Activated naive CD4-positive, alpha-beta T cell (primary cell): ENCODE results near the gene NFATC3.
"Not testable (repeated sequence)": the region's sequence is repeated elsewhere in the genome, so short reads cannot be mapped to it uniquely, and the experiment has no call there.

ENCODE experiments used
- DNase-seq, 4 experiments: peaks; one replicate each; lab custom pipeline; 2025; lab: John Stamatoyannopoulos, UW

Gene NFATC3

DNA sequence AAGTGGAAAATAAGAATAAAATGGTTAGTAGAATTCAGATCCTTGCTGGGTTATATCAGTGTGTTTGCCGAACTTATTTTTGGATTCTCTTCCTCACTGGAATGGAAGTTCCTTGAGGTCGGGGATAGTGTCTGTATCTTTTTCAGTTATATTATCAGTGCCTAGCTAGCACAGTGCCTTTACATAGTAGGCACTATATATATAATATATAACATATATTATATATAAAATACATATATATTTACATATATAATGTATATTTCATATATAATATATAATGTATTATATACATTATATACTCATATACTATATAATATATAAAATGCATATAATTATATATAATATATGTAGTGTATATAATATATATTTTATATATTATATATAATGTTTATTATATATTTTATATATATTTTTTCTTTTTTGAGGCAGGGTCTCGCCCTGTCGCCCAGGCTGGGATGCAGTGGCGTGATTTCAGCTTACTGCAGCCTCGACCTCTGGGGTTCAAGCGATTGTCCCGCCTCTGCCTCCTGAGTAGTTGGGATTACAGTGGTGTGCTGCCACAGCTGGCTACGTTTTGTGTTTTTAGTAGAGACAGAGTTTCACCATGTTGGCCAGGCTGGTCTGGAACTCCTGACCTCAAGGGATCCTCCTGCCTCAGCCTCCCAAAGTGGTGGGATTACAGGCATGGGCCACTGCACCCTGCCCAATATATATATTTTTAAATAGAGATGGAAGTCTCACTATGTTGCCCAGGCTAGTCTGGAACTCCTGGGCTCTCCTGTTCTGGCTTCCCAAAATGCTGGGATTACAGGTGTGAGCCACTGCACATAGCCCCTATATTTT, 3.2 kb downstream of the NFATC3 start:
- DNase-seq = no peak

DNA sequence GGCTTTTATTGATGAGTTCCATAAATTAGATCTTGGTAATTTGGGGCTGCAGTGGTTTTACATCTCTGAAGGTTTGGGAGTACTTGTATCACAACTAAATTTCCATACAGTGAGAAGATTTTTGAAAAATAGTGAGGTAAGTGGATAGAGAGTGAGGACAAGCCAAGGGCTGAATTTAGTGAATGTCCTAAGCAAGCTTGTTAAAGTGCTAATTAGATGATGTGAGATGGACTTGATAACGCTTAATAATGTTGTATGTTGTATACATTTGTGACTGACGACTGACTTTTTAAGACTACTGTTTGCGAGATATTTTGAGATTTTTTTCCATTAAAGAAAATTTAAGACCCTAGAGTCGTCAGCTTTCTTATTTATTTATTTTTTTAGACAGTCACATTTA, 3.9 kb downstream of the NFATC3 start:
- DNase-seq = no peak

DNA sequence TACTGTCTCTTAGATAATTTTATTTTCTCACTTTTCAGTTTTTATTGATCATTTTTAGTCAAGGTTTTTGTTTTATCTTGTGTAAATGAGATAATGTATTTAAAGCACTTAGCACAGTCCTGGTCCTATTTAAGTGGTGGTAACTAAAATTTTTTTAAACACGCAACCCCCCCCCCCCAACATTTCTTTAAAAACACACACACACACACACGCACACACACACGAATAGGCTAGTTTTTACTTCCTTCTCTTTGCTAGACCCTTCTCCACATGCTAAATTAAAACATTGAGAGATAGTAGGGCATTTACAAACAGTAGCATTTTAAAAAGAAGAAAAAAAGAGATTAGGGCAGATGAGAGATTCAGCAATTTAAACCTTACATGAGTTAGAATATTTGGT, 5.0 kb downstream of the NFATC3 start:
- no peak for DNase-seq

DNA sequence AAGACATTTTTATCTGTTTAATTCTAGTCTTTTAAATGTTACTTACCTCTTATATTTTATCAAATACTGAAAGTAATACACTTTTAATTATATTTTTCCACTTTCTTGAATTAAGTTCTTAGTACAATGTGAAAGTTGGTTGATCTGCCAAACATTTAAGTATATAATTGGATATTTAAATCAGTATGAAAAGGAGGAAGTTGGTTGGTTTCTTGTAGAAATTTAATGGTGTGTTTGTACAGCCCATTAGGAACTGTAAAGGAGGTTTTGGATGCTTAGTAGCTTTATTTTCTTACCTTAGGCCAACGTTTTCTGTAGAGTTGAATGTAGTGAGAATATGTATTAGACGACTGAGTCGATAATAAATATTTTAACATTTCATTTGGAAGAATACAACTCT, 5.4 kb downstream of the NFATC3 start:
- DNase-seq = no peak

DNA sequence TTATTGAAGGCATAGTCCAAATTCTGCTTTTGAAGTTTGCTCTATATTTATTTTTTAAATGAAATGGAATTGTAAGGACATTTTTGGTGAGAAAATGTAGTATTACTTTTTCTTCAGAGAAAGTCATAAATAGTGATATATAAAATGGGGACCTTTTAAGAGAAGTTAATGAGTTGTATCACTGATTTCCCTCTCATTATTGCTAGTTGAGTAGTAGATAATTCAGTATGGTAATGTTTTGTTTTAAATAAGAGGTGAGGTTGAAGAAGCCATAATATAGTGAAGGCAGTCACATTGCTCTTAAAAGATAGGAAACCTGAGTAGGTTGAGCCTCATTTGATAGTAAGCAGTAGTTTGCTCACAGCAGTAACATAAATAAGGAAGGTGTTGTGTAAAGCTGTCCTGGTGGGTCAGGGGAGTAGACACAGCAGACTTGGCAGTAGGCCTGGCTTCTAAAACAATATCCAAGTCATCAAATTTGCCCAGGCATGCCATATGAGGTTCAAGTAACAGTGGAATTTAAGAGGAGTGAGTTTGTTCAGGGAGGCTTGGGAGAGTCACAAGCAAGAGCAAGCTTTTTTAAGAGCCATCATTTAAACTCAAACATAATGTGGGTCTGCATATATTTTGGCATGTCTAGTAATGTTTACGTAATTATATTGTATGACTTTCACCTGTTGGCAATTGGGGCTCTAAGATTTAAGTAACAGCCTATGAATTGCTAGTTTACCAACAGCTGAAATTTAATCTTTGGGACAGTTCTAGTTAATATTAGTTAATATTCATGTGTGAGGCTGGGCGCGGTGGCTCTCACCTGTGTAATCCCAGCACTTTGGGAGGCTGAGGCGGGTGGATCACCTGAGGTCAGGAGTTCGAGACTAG, 6.5 kb downstream of the NFATC3 start:
- DNase-seq = no peak

DNA sequence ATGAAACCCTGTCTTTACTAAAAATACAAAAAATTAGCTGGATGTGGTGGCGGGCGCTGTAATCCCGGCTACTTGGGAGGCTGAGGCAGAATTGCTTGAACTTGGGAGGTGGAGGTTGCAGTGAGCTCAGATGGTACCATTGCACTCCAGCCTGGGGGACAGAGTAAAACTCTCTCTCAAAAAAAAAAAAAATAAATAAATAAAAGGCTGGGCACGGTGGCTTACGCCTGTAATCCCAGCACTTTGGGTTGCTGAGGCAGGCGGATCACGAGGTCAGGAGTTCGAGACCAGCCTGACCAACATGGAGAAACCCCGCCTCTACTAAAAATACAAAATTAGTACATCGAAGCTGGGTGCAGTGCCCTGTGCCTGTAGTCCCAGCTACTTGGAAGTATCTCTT, 7.1 kb downstream of the NFATC3 start:
- not testable (repeated sequence) for DNase-seq

DNA sequence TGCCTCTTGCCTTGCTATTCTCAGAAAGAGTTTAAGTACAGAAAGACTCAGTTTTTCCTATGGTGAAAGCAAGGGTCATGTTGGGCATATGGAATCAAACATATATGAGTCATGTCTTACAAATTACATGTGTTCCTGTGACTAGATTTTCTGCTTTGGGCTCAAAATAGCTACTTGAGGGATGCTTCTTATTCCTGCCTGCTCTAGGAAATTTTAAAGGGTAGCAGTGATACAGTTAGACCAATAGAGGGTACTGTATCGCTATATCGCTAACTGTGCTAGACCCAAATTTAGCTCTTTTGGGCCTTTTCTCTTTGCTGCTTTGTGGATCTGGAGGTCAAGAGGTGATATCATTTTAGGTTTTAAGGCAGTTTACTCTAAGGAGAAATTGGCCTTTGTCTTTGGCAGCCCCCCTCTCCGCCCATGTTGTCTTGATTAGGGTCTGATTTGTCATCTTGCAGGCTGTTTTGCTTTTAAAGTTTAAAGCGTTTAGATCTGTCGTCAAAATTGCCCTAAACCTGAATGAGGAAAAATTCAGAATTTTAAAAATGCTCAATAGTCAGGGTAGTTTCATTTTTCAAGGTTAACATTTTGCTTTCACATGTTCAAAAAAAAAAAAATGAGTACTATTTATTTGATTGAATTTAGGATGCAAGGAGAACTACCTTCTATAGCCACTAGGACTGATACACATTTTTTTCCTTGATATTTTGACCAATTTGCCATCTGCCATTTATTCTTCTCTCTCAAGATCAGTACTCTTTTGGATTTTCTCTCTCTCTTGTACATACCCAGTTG, 8.8 kb downstream of the NFATC3 start:
- no peak for DNase-seq

DNA sequence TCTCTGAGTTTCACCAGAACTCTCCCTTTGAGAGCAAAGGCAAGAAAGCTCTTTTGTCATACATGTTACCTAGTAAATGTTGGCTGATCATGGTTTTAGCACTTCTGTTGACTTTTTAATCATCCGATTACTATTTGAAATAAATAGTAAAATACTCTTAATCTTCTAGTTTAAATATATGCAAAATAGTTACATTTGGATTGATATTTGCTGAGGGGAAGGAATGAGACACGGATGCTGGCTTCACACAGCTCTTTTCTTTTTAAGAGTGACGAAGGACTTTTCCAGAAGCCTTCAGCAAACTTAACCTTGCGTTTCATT, 9.4 kb downstream of the NFATC3 start:
- DNase-seq = no peak

DNA sequence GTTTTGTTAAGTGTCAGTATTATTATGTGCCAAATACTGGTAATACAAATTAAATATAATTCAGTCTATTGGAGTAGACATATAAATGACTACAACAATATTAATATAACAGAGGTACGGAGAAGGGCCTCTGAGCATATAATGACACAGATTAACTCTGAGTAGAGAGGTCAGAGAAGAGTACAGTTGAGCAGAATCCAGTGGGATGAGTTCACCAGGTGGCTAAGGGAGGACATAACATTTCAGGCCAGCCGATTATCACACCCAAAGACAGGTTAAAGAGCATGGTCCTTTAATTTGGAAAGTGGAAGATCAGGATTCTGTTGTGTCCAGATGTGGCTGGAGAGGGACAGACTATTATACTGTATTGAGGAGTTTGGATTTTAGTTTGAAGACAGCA, 11.3 kb downstream of the NFATC3 start:
- DNase-seq = no peak

DNA sequence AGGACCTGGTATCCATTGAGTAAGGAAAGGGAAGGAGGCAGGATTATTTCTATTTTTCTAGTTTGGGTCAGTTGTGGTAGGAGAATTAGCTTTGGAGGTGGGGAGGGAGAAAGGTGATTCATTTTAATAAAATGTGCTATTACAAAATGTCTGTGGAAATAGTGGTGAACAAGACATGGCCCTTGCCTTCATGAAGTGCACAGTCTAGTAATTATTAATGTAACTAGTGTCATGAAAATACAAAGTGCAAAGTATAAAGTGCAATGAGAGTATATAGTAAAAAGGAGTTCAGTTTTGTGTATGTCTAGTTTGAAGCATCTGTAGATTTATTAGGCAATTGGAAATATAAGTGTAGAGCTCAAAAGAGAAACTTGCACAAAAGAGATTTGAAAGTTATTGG, 11.9 kb downstream of the NFATC3 start:
- no peak for DNase-seq

DNA sequence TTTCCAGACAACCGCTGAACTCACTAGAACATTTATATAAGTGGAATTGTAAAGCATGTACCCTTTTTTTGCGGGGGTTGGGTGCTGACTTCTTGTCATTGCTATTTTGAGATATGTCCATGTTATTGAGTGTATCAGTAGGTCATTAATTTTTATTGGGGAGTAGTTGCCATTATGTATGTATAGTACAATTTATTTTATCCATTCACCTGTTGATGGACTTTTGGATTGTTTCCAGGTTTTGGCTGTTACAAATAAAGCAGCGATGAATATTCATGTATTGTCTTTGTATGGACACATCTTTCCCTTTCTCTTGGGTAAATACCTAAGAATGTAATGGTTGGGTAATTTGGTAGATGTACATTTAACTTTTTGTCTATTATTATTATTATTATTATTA, 12.7 kb downstream of the NFATC3 start:
- DNase-seq = no peak

DNA sequence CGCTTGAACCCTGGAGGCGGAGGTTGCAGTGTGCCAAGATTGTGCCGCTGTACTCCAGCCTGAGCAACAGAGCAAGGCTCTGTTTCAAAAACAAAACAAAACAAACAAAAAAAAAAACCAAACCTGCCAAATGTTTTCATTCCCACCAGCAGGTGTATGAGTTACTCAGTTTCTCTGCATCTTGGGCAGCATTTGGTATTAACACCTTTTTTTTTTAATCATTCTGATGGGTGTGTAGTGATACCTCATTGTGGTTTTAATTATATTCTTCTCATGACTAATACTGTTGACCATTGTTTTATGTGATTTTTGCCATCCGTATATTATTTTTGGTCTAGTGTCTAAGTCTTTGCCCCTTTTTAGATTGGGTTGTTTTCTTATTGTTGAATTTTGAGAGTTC, 15.3 kb downstream of the NFATC3 start:
- no peak for DNase-seq

DNA sequence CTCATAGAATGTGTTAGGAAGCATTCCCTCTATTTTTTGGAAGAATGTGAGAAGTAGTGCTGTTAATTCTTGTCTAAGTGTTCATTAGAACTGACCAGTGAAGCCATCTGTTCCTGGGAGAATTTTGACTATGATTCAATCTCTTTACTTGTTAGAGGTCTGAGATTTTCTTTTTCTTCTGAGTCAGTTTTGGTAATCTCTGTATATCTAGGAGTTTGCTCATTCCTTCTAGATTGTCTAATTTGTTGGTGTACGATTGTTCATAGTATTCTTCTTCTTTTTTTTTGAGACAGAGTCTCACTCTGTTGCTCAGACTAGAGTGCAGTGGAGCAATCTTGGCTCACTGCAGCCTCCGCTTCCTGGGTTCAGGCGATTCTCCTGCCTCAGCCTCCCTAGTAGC, 20.4 kb downstream of the NFATC3 start:
- DNase-seq = no peak

DNA sequence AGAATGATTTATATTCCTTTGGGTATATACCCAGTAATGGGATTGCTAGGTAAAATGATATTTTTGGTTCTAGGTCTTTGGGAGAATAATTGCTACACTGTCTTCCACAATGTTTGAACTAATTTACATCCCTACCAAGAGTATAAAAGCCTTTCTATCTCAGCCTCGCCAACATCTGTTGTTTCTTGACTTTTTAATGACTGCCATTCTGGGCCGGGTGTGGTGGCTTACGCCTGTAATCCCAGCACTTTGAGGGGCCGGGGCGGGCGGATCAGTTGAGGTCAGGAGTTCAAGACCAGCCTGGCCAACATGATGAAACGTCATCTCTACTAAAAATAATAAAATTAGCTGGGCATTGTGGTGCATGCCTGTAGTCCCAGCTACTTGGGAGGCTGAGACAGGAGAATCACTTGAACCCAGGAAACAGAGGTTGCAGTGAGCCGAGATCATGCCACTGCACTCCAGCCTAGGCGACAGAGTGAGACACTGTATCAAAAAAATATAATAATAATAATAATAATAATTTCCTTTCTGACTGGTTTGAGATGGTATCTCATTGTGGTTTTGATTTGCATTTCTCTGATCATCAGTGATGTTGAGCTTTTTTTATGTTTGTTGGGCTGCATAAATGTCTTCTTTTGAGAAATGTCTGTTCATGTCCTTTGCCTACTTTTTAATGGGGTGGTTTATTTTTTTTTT, 22.2 kb downstream of the NFATC3 start:
- not testable (repeated sequence) for DNase-seq

DNA sequence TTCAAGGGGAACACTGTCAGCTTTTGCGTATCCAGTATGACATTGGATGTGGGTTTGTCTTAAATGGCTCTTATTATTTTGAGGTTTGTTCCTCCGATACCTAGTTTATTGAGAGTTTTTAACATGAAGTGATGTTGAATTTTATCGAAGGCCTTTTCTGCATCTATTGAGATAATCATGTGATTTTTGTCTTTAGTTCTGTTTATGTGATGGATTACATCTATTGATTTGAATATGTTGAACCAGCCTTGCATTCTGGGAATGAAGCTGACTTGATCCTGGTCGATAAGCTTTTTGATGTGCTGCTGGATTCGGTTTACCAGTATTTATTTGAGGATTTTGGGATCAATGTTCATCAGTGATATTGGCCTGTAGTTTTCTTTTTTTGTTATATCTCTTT, 24.0 kb downstream of the NFATC3 start:
- not testable (repeated sequence) for DNase-seq

DNA sequence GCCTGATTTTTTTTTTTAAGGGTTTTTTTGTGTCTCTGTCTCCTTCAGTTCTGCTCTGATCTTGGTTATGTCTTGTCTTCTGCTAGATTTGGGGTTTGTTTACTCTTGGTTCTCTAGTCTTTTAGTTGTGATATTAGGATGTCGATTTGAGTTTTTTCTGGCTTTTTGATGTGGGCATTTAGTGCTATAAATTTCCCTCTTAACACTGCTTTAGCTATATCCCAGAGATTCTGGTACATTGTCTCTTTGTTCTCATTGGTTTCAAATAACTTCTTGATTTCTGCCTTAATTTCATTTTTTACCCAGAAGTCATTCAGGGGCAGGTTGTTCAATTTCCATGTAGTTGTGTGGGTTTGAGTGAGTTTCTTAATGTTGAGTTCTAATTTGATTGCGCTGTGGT, 25.4 kb downstream of the NFATC3 start:
- DNase-seq = not testable (repeated sequence)

DNA sequence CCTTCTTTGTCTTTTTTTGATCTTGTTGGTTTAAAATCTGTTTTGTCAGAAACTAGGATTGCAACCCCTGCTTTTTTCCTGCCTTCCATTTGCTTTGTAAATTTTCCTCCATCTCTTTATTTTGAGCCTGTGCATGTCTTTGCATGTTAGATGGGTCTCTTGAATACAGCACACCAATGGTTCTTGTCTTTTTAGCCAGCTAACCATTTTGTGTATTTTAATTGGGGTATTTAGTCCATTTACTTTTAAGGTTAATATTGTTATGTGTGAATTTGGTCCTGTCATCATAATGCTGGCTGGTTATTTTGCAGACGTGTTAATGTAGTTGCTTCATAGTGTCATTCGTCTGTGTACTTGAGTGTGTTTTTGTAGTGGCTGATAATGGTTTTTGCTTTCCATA, 26.2 kb downstream of the NFATC3 start:
- DNase-seq = no peak

DNA sequence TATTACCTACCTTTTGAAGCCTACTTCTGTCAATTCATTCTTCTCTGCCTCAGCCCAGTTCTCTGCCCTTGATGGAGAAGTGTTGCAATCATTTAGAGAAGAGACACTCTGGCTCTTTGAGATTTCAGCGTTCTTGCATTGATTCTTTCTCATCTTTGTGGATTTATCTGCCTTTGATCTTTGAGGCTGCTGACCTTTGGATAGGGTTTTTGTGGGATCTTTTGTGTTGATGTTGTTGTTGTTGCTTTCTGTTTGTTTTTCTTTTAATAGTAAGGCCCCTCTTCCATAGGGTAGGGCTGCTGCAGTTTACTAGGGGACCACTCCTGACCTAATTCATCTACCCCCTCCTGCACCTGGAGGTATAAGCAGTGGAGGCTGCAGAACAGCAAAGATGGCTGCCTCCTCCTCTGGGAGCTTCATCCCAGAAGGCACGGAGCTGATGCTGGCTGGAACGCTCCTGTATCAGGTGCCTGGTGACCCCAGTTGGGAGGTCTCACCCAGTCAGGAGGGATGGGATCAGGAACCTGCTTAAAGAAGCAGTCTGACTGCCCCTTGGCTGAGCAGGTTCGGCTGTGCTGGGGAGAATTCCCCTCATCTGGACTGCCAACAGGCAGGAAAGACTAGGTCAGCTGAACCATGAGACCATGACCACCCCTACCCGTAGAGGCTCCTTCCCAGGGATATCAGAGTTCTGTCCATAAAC, 28.0 kb downstream of the NFATC3 start:
- no peak for DNase-seq

DNA sequence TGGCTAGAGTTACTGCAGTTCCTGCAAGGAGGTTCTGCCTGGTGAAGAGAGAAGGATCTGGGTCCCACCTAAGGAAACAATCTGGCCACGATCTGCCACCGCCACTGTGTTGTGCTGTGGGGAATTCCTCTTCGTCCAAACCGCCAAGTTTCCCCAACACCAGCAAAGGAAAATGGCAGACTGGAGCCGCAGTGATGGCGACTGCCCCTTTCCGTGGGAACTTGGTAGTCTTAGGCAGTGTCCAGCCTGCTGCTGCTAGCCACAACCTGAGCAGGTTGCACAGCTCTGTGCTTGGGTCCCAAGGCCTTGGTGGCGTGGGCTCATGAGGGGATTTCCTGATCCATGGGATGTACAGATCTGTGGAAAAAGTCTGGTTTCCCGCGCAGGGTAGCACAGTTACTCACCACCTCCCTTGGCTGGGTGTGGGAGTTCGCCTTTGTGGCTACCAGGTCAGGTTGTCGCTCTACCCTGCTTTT, 28.6 kb downstream of the NFATC3 start:
- DNase-seq = no peak

DNA sequence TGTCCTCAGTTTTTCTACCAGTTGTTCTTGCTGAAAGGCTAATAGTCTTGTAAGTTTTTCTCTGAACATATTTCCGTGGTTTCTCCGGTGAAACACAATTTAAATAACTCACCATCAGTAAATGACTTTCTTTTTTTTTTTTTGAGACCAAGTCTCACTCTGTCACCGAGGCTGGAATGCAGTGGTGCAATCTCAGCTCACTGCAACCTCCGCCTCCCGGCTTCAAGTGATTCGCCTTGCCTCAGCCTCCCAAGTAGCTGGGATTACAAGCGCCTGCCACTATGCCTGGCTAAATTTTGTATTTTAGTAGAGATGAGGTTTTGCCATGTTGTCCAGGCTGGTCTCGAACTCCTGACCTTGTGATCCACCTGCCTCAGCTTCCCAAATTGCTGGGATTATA, 29.8 kb downstream of the NFATC3 start:
- DNase-seq = not testable (repeated sequence)

DNA sequence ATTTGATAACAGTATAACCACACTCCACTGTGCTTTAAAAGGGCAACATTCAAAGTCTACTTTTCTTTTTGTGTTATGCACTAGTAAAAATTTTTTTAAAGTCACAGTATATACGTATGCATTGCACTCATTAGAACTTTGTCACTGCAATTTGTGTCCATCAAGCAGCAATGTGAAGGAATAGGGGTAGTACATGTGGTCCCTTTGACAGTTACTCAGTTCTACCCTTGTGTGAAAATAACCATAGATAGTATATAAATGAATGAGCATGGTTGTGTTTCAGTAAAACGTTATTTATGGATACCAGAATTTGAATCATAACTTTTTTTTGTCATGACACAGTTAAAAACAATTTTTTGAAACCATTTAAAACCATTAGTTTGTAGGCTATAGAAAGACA, 30.7 kb downstream of the NFATC3 start:
- no peak for DNase-seq
